ENCODE data around the gene PTGIS. TPM values are rescaled to one million over a fixed set of nuclear protein-coding genes. Genes with fewer than 3 reads are reported as not detected.

Gene PTGIS
- total RNA-seq, 2 donors from 2014 or later: 12.9 to 34.6 TPM

- DNase-seq (ENCODE audit: low spot score): peak; percentile 48
Measured at GRCh38 chr20:49608752-49609670, 41.1 kb upstream of the PTGIS start.

GRCh38 chr20:49607568-49607967 is 39.6 kb upstream of the PTGIS start:
- Histone ChIP-seq H3K9me3 (no peaks in the 10 kb centered on the region), H3K27me3 (replicated peaks; ENCODE audit: insufficient read depth) (no peaks in the 10 kb centered on the region), H3K27ac (no peak overlapping the region), H3K4me3 (no peak overlapping the region), H3K36me3 (no peaks in the 10 kb centered on the region), H3K4me1 (replicated peaks) (no peaks in the 10 kb centered on the region)
- intact Hi-C loops (cut with DNase I): loop anchor here (2.0 kb wide), 1 partner anchor 65 kb away; no protein-coding TSS in a partner anchor
- no peak for TF ChIP-seq CTCF (IDR thresholded peaks at IDR 0.05)
- TF ChIP-seq POLR2AphosphoS5 (IDR thresholded peaks at IDR 0.05): no peak
- no peak for TF ChIP-seq POLR2A (IDR thresholded peaks at IDR 0.05)
- 100% methylated on average over 1 of the region's 1 CpG for WGBS
- DNase-seq (ENCODE audit: low spot score): no peak

More at GRCh38 chr20:49608752-49609670, 41.1 kb upstream of the PTGIS start:
- Histone ChIP-seq H3K4me3 (no peak overlapping the region), H3K27me3 (replicated peaks; ENCODE audit: insufficient read depth) (no peaks in the 10 kb centered on the region), H3K36me3 (no peaks in the 10 kb centered on the region), H3K9me3 (no peaks in the 10 kb centered on the region), H3K27ac (no peak overlapping the region), H3K4me1 (replicated peaks) (no peaks in the 10 kb centered on the region)
- 10% methylated on average over 15 of the region's 17 CpGs for WGBS
- intact Hi-C loops (cut with DNase I): loop anchor here (2.0 kb wide), 1 partner anchor 276 kb away; no protein-coding TSS in a partner anchor
- peak; percentile 7 for TF ChIP-seq POLR2AphosphoS5 (IDR thresholded peaks at IDR 0.05)
- peak; percentile 93 to 98 (median 97) for TF ChIP-seq CTCF (IDR thresholded peaks at IDR 0.05)
- no peak for TF ChIP-seq POLR2A (IDR thresholded peaks at IDR 0.05)

- Histone ChIP-seq H3K9me3 (no peaks in the 10 kb centered on the region), H3K27me3 (replicated peaks; ENCODE audit: insufficient read depth) (no peaks in the 10 kb centered on the region), H3K4me1 (replicated peaks) (no peaks in the 10 kb centered on the region), H3K27ac (no peak overlapping the region), H3K4me3 (no peak overlapping the region), H3K36me3 (no peaks in the 10 kb centered on the region)
- intact Hi-C loops (cut with DNase I): no loop called here
- DNase-seq (ENCODE audit: low spot score): no peak
- TF ChIP-seq POLR2A (IDR thresholded peaks at IDR 0.05): no peak
- peak in 1 of 4 experiments; percentile 17 for TF ChIP-seq CTCF (IDR thresholded peaks at IDR 0.05)
- WGBS: 79% methylated on average over 11 of the region's 11 CpGs
Measured at GRCh38 chr20:49603209-49603627, 35.3 kb upstream of the PTGIS start.

- no peak overlapping the region for H3K27ac ChIP-seq
Measured at GRCh38 chr20:49602345-49603208, 34.6 kb upstream of the PTGIS start.

More at GRCh38 chr20:49602345-49603208, 34.6 kb upstream of the PTGIS start:
- no peak overlapping the region for H3K4me3 ChIP-seq
- no peaks in the 10 kb centered on the region for H3K9me3 ChIP-seq
- H3K27me3 ChIP-seq (replicated peaks; ENCODE audit: insufficient read depth): no peaks in the 10 kb centered on the region
- no peak for TF ChIP-seq CTCF (IDR thresholded peaks at IDR 0.05)
- H3K36me3 ChIP-seq: no peaks in the 10 kb centered on the region
- WGBS: 86% methylated on average over 9 of the region's 9 CpGs
- intact Hi-C loops (cut with DNase I): no loop called here
- no peak for DNase-seq (ENCODE audit: low spot score)
- no peaks in the 10 kb centered on the region for H3K4me1 ChIP-seq (replicated peaks)

Data from prostate gland (tissue), 2 donors.